SJCRH30 (cell line): ENCODE data around the gene GFPT2. TPM values are rescaled to one million over a fixed set of nuclear protein-coding genes. Genes with fewer than 3 reads are reported as not detected.

ENCODE experiments used
- DNase-seq, 2 experiments: peaks; one replicate each; pipeline ENCODE4 v3.0.0-alpha.2; 2015 to 2020
- H3K27ac ChIP-seq: fragments of 250-450 bp; sonication (Bioruptor Pico); 2 replicates; pipeline ENCODE4 v1.5.1; 2020; ENCODE audit warnings: mild to moderate bottlenecking, moderate library complexity
- H3K27me3 ChIP-seq: fragments of 250-450 bp; sonication (Bioruptor Pico); 2 replicates; pipeline ENCODE4 v1.5.1; 2020; ENCODE audit warnings: mild to moderate bottlenecking, moderate library complexity
- H3K36me3 ChIP-seq: fragments of 250-450 bp; sonication (Bioruptor Pico); 2 replicates; pipeline ENCODE4 v1.5.1; 2020; ENCODE audit warnings: mild to moderate bottlenecking, moderate library complexity
- H3K4me1 ChIP-seq: fragments of 250-450 bp; sonication (Bioruptor Pico); 2 replicates; pipeline ENCODE4 v1.5.1; 2020; ENCODE audit warnings: mild to moderate bottlenecking, moderate library complexity
- H3K4me3 ChIP-seq: fragments of 250-450 bp; sonication (Bioruptor Pico); 2 replicates; pipeline ENCODE4 v1.5.1; 2020; ENCODE audit warnings: mild to moderate bottlenecking, moderate library complexity
- H3K9me3 ChIP-seq: fragments of 250-450 bp; sonication (Bioruptor Pico); replicated peaks from 2 replicates; pipeline ENCODE4 v1.5.1; 2020; ENCODE audit warnings: mild to moderate bottlenecking, moderate library complexity
- total RNA-seq: library from RNA; depleted of rRNA; stranded (reverse); fragments of >200 nt; shearing (Covaris generic); gene quantifications from 2 replicates; pipeline ENCODE4 v1.2.3, GENCODE V29; 2014

GFPT2 gene
- total RNA-seq, 1 experiment from 2014 or later, result 0.47 TPM

- H3K36me3 ChIP-seq, result no peaks in the 10 kb centered on the region
- DNase-seq, result no peak
Observed at GRCh38 chr5:180334751-180335613, 18.2 kb downstream of the GFPT2 start.

DNA sequence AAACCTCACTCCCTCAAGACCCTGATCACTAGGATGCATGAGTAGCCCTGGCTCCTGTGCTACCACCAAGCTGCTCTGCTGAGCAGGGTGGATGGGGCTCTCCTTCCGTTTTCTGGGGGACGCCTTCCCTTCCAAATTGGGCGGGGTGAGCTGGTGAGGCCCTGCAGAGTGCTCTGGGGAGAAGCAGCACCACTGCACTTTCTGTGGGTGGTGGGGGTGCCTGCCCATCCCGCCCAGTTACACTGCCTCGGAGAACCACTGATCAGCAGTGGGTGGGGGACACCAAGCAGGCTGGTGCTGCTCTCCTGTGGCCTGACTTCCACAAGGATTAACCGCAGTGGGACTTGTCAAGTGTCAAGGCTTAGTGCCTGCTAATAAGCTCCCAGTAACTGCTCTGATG lies 19.0 kb downstream of the GFPT2 start:
- Histone ChIP-seq H3K36me3 (no peaks in the 10 kb centered on the region), H3K9me3 (no peaks in the 10 kb centered on the region), H3K4me3 (no peak overlapping the region), H3K27me3 (no peaks in the 10 kb centered on the region), H3K4me1 (peaks cover 3% of the 10 kb centered on the region; the same call in 1 of the 2 replicates), H3K27ac (no peak overlapping the region)
- no peak for DNase-seq

More at GRCh38 chr5:180334751-180335613, 18.2 kb downstream of the GFPT2 start:
- peaks cover 3% of the 10 kb centered on the region; the same call in 1 of the 2 replicates for H3K4me1 ChIP-seq
- no peak overlapping the region for H3K27ac ChIP-seq
- H3K27me3 ChIP-seq, result no peaks in the 10 kb centered on the region
- H3K4me3 ChIP-seq, result no peak overlapping the region
- H3K9me3 ChIP-seq, result no peaks in the 10 kb centered on the region

DNA sequence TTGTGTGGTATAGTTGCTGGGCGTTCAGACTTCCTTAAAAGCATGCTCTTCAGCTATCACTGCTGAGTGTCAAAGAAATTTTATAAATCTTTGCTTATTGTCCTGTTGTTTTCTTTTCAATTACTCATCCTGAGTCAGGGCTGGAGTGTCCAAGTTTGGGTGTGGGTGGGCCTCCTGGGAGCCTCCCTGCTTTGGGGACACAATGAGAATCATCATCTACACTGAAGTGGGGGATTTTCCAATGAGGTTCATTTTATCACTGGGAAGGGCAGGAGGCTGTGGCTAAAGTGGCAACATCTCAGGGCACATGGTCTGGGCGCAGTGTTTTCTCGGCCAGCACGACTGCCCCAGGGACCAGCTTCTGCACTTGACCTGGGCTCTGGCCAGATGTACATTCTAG lies 19.5 kb downstream of the GFPT2 start:
- DNase-seq, result no peak
- Histone ChIP-seq H3K4me1 (peaks cover 3% of the 10 kb centered on the region; the same call in 1 of the 2 replicates), H3K36me3 (no peaks in the 10 kb centered on the region), H3K27ac (no peak overlapping the region), H3K9me3 (no peaks in the 10 kb centered on the region), H3K27me3 (no peaks in the 10 kb centered on the region), H3K4me3 (no peak overlapping the region)

DNA sequence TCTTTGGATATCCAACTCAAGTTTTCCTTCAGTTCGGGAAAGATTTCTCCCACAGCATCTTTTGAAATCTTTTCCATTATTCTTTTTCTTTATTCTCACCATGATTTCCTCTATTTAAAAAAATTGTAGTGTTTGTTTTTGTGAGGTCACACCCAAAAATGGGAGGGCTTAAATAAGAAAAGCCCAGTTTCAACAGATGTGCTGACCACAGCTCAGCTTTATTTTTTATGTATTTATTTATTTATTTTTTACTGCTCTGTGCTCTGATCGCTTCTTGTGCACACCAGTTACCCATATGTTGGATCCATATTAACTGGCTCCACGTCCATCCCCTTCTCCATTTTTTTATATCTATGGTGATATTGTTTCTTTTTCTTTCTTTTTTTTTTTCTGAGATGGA lies 20.3 kb downstream of the GFPT2 start:
- Histone ChIP-seq H3K27ac (no peak overlapping the region), H3K4me1 (peaks cover 3% of the 10 kb centered on the region; the same call in 1 of the 2 replicates), H3K4me3 (no peak overlapping the region), H3K36me3 (no peaks in the 10 kb centered on the region), H3K27me3 (no peaks in the 10 kb centered on the region), H3K9me3 (no peaks in the 10 kb centered on the region)
- DNase-seq, result no peak

- Histone ChIP-seq H3K36me3 (no peaks in the 10 kb centered on the region), H3K27me3 (no peaks in the 10 kb centered on the region), H3K4me1 (peaks cover 3% of the 10 kb centered on the region; the same call in 1 of the 2 replicates), H3K27ac (no peak overlapping the region), H3K9me3 (no peaks in the 10 kb centered on the region), H3K4me3 (no peak overlapping the region)
- peak in 1 of 2 experiments; percentile 21 for DNase-seq
Observed at GRCh38 chr5:180332051-180332517, 21.1 kb downstream of the GFPT2 start.

DNA sequence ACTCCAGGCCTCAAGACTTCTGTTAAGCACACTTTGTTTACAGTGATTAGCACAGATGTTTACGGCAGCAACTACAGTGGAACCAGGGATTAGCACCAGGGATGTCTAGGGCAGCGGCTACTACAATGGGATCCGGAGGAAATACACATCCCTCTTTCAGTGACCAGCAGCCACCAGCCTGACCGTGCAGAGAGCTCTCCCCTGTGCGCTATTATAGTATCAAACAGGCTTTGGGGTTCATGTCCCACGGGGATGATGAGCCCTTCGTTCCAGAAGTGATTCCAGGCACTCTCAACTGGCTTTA lies 21.5 kb downstream of the GFPT2 start:
- no peak overlapping the region for H3K27ac ChIP-seq
- H3K4me1 ChIP-seq, result peaks cover 3% of the 10 kb centered on the region; the same call in 1 of the 2 replicates
- no peaks in the 10 kb centered on the region for H3K36me3 ChIP-seq
- no peaks in the 10 kb centered on the region for H3K27me3 ChIP-seq
- H3K9me3 ChIP-seq, result no peaks in the 10 kb centered on the region
- H3K4me3 ChIP-seq, result no peak overlapping the region
- DNase-seq, result no peak

- peaks cover 3% of the 10 kb centered on the region; the same call in 1 of the 2 replicates for H3K4me1 ChIP-seq
- no peak overlapping the region for H3K27ac ChIP-seq
- H3K4me3 ChIP-seq, result no peak overlapping the region
- DNase-seq, result no peak
- H3K9me3 ChIP-seq, result no peaks in the 10 kb centered on the region
- H3K27me3 ChIP-seq, result no peaks in the 10 kb centered on the region
- no peaks in the 10 kb centered on the region for H3K36me3 ChIP-seq
Observed at GRCh38 chr5:180330810-180331646, 22.1 kb downstream of the GFPT2 start.

GRCh38 chr5:180330270-180330648 lies 22.9 kb downstream of the GFPT2 start:
- H3K9me3 ChIP-seq, result no peaks in the 10 kb centered on the region
- DNase-seq, result no peak
- H3K4me1 ChIP-seq, result peaks cover 3% of the 10 kb centered on the region; the same call in 1 of the 2 replicates
- no peaks in the 10 kb centered on the region for H3K27me3 ChIP-seq
- H3K4me3 ChIP-seq, result no peak overlapping the region
- H3K27ac ChIP-seq, result no peak overlapping the region
- H3K36me3 ChIP-seq, result no peaks in the 10 kb centered on the region

GRCh38 chr5:180329606-180330269 lies 23.4 kb downstream of the GFPT2 start:
- no peak overlapping the region for H3K27ac ChIP-seq

GRCh38 chr5:180329138-180329435 lies 24.0 kb downstream of the GFPT2 start:
- Histone ChIP-seq H3K27me3 (no peaks in the 10 kb centered on the region), H3K27ac (no peak overlapping the region), H3K9me3 (no peaks in the 10 kb centered on the region), H3K36me3 (no peaks in the 10 kb centered on the region), H3K4me3 (no peak overlapping the region), H3K4me1 (peaks cover 5% of the 10 kb centered on the region; the same call in 1 of the 2 replicates)
- DNase-seq, result no peak

More at GRCh38 chr5:180329606-180330269, 23.4 kb downstream of the GFPT2 start:
- H3K4me1 ChIP-seq, result peaks cover 3% of the 10 kb centered on the region; the same call in 1 of the 2 replicates
- H3K9me3 ChIP-seq, result no peaks in the 10 kb centered on the region
- DNase-seq, result no peak
- H3K36me3 ChIP-seq, result no peaks in the 10 kb centered on the region
- no peak overlapping the region for H3K4me3 ChIP-seq
- no peaks in the 10 kb centered on the region for H3K27me3 ChIP-seq

DNA sequence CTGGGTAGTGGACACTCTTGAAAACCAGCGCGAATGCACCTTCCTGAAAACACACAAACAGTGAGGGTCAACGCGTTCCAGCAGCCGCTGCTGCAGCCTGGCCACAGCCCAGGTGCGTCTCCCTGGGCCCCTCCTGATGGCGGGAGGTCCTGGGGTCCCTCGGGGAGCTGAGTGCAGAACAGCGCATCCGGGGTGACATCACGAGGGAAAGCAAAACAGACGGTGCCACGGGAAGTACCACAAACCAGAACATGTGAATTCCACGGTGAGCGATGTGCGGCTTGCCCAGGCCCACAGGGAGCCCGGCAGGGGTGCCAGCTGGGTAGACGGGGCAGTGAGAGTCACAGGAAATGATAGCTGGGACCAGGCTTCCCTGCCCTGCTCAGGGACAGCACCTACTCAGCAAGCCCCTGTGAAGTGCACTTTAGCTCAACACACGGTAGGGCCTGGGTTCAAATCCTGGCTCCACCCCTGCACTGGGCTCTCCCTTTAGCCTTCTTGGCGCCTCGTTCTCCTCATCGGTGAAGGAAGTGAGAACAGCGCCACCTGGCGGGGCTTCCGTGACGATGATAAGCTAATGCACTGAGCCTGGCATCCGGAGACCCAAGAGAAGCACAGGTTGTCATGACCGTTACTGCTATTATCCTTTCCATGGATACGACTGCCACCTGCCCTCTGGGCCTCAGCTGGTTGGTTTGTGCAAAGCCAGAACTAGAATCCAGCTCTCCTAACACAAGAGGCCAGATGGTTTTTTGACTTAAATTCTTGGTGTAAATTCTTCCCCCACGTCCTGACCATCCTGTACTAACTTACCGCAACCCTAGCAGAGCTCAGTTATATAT lies 24.6 kb downstream of the GFPT2 start:
- Histone ChIP-seq H3K4me3 (no peak overlapping the region), H3K9me3 (no peaks in the 10 kb centered on the region), H3K36me3 (no peaks in the 10 kb centered on the region), H3K27me3 (no peaks in the 10 kb centered on the region), H3K4me1 (peaks cover 5% of the 10 kb centered on the region; the same call in 1 of the 2 replicates), H3K27ac (no peak overlapping the region)
- peak; percentile 79 to 90 for DNase-seq

GRCh38 chr5:180326989-180327565 lies 26.1 kb downstream of the GFPT2 start:
- H3K27ac ChIP-seq, result no peak overlapping the region
- no peaks in the 10 kb centered on the region for H3K36me3 ChIP-seq
- no peaks in the 10 kb centered on the region for H3K9me3 ChIP-seq
- H3K4me3 ChIP-seq, result no peak overlapping the region
- no peaks in the 10 kb centered on the region for H3K27me3 ChIP-seq
- no peak for DNase-seq
- peaks cover 5% of the 10 kb centered on the region; the same call in 1 of the 2 replicates for H3K4me1 ChIP-seq

DNA sequence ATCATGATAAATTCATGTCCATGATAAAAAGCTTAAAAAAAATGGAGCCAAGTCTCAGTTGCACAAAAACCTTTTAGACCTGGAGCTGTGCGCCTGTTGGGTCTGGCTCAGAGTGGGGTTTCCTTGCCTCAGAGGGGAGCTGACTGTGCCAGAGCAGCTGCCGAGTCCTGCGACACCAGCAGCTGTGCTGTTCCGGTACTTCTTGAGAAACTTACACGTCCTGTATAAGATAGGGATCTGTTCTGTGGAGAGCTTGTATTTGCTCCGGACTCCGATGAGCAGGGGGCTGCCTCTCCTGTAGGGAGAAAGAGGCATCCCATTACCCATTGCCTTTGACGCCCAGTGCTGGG lies 28.6 kb downstream of the GFPT2 start:
- no peaks in the 10 kb centered on the region for H3K27me3 ChIP-seq
- H3K36me3 ChIP-seq, result no peaks in the 10 kb centered on the region
- peak; percentile 37 to 52 for DNase-seq

More for the DNA sequence above, 28.6 kb downstream of the GFPT2 start:
- no peak overlapping the region for H3K27ac ChIP-seq
- H3K4me3 ChIP-seq, result no peak overlapping the region
- H3K4me1 ChIP-seq, result peaks cover 2% of the 10 kb centered on the region; the same call in 1 of the 2 replicates
- no peaks in the 10 kb centered on the region for H3K9me3 ChIP-seq
